ENCODE measurements around the gene INPP4B.

INPP4B gene

GRCh38 chr4:142566777-142567176, 279.3 kb downstream of the INPP4B start:
- no peaks in the 10 kb centered on the region for H3K27me3 Mint-ChIP-seq
- peak overlapping the region; percentile 99 for H3K27ac Mint-ChIP-seq
- no peaks in the 10 kb centered on the region for H3K9me3 Mint-ChIP-seq
- peaks cover 66% of the 10 kb centered on the region for H3K4me1 Mint-ChIP-seq
- peaks cover 13% of the 10 kb centered on the region for H3K36me3 Mint-ChIP-seq
- peak overlapping the region; percentile 90 for H3K4me3 Mint-ChIP-seq

GRCh38 chr4:142566243-142566642, 279.9 kb downstream of the INPP4B start:
- H3K9me3 Mint-ChIP-seq: no peaks in the 10 kb centered on the region
- peak overlapping the region; percentile 90 for H3K4me3 Mint-ChIP-seq
- H3K27me3 Mint-ChIP-seq: no peaks in the 10 kb centered on the region

GRCh38 chr4:142565771-142566170, 280.3 kb downstream of the INPP4B start:
- Mint-ChIP-seq H3K36me3 (peaks cover 11% of the 10 kb centered on the region), H3K27me3 (no peaks in the 10 kb centered on the region), H3K4me3 (peak overlapping the region; percentile 90), H3K4me1 (peaks cover 60% of the 10 kb centered on the region), H3K27ac (peak overlapping the region; percentile 99), H3K9me3 (no peaks in the 10 kb centered on the region)

More at GRCh38 chr4:142566243-142566642, 279.9 kb downstream of the INPP4B start:
- Mint-ChIP-seq H3K4me1 (peaks cover 63% of the 10 kb centered on the region), H3K27ac (peak overlapping the region; percentile 99), H3K36me3 (peaks cover 13% of the 10 kb centered on the region)

GRCh38 chr4:142563682-142564291, 282.3 kb downstream of the INPP4B start:
- H3K4me1 Mint-ChIP-seq: peaks cover 59% of the 10 kb centered on the region

GRCh38 chr4:142559986-142560385, 286.1 kb downstream of the INPP4B start:
- peak overlapping the region; percentile 67 for H3K27ac Mint-ChIP-seq
- no peaks in the 10 kb centered on the region for H3K27me3 Mint-ChIP-seq
- H3K9me3 Mint-ChIP-seq: no peaks in the 10 kb centered on the region
- H3K4me3 Mint-ChIP-seq: no peak overlapping the region
- H3K4me1 Mint-ChIP-seq: peaks cover 80% of the 10 kb centered on the region
- peaks cover 3% of the 10 kb centered on the region for H3K36me3 Mint-ChIP-seq

More at GRCh38 chr4:142563682-142564291, 282.3 kb downstream of the INPP4B start:
- Mint-ChIP-seq H3K27me3 (no peaks in the 10 kb centered on the region), H3K9me3 (no peaks in the 10 kb centered on the region), H3K4me3 (peak overlapping the region; percentile 72), H3K36me3 (peaks cover 4% of the 10 kb centered on the region), H3K27ac (peak overlapping the region; percentile 94)

- Mint-ChIP-seq H3K27ac (no peak overlapping the region), H3K36me3 (peaks cover 7% of the 10 kb centered on the region), H3K9me3 (no peaks in the 10 kb centered on the region), H3K4me3 (no peak overlapping the region), H3K4me1 (peaks cover 80% of the 10 kb centered on the region), H3K27me3 (no peaks in the 10 kb centered on the region)
Measured at GRCh38 chr4:142558851-142559250, 287.2 kb downstream of the INPP4B start.

GRCh38 chr4:142557239-142557801, 288.8 kb downstream of the INPP4B start:
- peaks cover 80% of the 10 kb centered on the region for H3K4me1 Mint-ChIP-seq

GRCh38 chr4:142556570-142557238, 289.4 kb downstream of the INPP4B start:
- Mint-ChIP-seq H3K9me3 (no peaks in the 10 kb centered on the region), H3K27ac (peak overlapping the region; percentile 96), H3K4me1 (peaks cover 82% of the 10 kb centered on the region), H3K27me3 (no peaks in the 10 kb centered on the region), H3K36me3 (peaks cover 7% of the 10 kb centered on the region), H3K4me3 (peak overlapping the region; percentile 77)

More at GRCh38 chr4:142557239-142557801, 288.8 kb downstream of the INPP4B start:
- no peaks in the 10 kb centered on the region for H3K9me3 Mint-ChIP-seq
- peak overlapping the region; percentile 96 for H3K27ac Mint-ChIP-seq
- peaks cover 7% of the 10 kb centered on the region for H3K36me3 Mint-ChIP-seq
- H3K4me3 Mint-ChIP-seq: peak overlapping the region; percentile 77
- H3K27me3 Mint-ChIP-seq: no peaks in the 10 kb centered on the region

- Mint-ChIP-seq H3K4me3 (peak overlapping the region; percentile 77), H3K9me3 (no peaks in the 10 kb centered on the region), H3K27ac (peak overlapping the region; percentile 96)
Measured at GRCh38 chr4:142556048-142556447, 290.1 kb downstream of the INPP4B start.

GRCh38 chr4:142554412-142554811, 291.7 kb downstream of the INPP4B start:
- Mint-ChIP-seq H3K27me3 (no peaks in the 10 kb centered on the region), H3K36me3 (peaks cover 7% of the 10 kb centered on the region), H3K27ac (peak overlapping the region; percentile 33), H3K9me3 (no peaks in the 10 kb centered on the region), H3K4me1 (peaks cover 92% of the 10 kb centered on the region), H3K4me3 (no peak overlapping the region)

More at GRCh38 chr4:142556048-142556447, 290.1 kb downstream of the INPP4B start:
- Mint-ChIP-seq H3K36me3 (peaks cover 7% of the 10 kb centered on the region), H3K4me1 (peaks cover 88% of the 10 kb centered on the region), H3K27me3 (no peaks in the 10 kb centered on the region)

GRCh38 chr4:142551517-142552305, 294.4 kb downstream of the INPP4B start:
- Mint-ChIP-seq H3K36me3 (peaks cover 8% of the 10 kb centered on the region), H3K27ac (peak overlapping the region; percentile 84), H3K4me1 (peaks cover 81% of the 10 kb centered on the region), H3K4me3 (no peak overlapping the region), H3K27me3 (no peaks in the 10 kb centered on the region), H3K9me3 (peaks cover 4% of the 10 kb centered on the region)

- no peak overlapping the region for H3K4me3 Mint-ChIP-seq
- peaks cover 74% of the 10 kb centered on the region for H3K4me1 Mint-ChIP-seq
- peaks cover 8% of the 10 kb centered on the region for H3K9me3 Mint-ChIP-seq
- H3K27ac Mint-ChIP-seq: peak overlapping the region; percentile 84
- peaks cover 8% of the 10 kb centered on the region for H3K36me3 Mint-ChIP-seq
- no peaks in the 10 kb centered on the region for H3K27me3 Mint-ChIP-seq
Measured at GRCh38 chr4:142550965-142551364, 295.1 kb downstream of the INPP4B start.

- peaks cover 9% of the 10 kb centered on the region for H3K9me3 Mint-ChIP-seq
- H3K27ac Mint-ChIP-seq: peak overlapping the region; percentile 80
- H3K36me3 Mint-ChIP-seq: peaks cover 8% of the 10 kb centered on the region
- peaks cover 65% of the 10 kb centered on the region for H3K4me1 Mint-ChIP-seq
- peak overlapping the region; percentile 40 for H3K4me3 Mint-ChIP-seq
- H3K27me3 Mint-ChIP-seq: no peaks in the 10 kb centered on the region
Measured at GRCh38 chr4:142549726-142550463, 296.2 kb downstream of the INPP4B start.

- Mint-ChIP-seq H3K4me1 (peaks cover 59% of the 10 kb centered on the region), H3K9me3 (peaks cover 9% of the 10 kb centered on the region)
Measured at GRCh38 chr4:142549248-142549647, 296.9 kb downstream of the INPP4B start.

GRCh38 chr4:142548491-142548890, 297.6 kb downstream of the INPP4B start:
- H3K9me3 Mint-ChIP-seq: peaks cover 9% of the 10 kb centered on the region
- no peaks in the 10 kb centered on the region for H3K27me3 Mint-ChIP-seq
- no peak overlapping the region for H3K4me3 Mint-ChIP-seq
- H3K4me1 Mint-ChIP-seq: peaks cover 59% of the 10 kb centered on the region
- H3K36me3 Mint-ChIP-seq: peaks cover 4% of the 10 kb centered on the region
- peak overlapping the region; percentile 26 for H3K27ac Mint-ChIP-seq

More at GRCh38 chr4:142549248-142549647, 296.9 kb downstream of the INPP4B start:
- Mint-ChIP-seq H3K27ac (peak overlapping the region; percentile 80), H3K27me3 (no peaks in the 10 kb centered on the region), H3K36me3 (peaks cover 5% of the 10 kb centered on the region), H3K4me3 (peak overlapping the region; percentile 40)

Data from activated naive CD4-positive, alpha-beta T cell treated with anti-CD3 and anti-CD28 coated beads, Interleukin-2, amount 50 U/mL, for 24 hours (primary cell).